Panc1 (cell line): ENCODE data around the gene NXPH1. TPM values are rescaled to one million over a fixed set of nuclear protein-coding genes. Genes with fewer than 3 reads are reported as not detected.

Experiments
- ATAC-seq: fragments of 200-7000 bp; cut with Tn5 transposase; 2 replicates; pipeline ENCODE4 v1.9.1; 2020; ENCODE audit warnings: mild to moderate bottlenecking, moderate library complexity
- BruUV-seq: library from RNA; stranded (reverse); fragments of 400-500 nt; replicated peaks from 2 replicates; lab custom pipeline; 2021; lab: Mats Ljungman, UMichigan
- CTCF ChIA-PET: fragments of 300-600 bp; sonication (Branson Sonifier 250); formaldehyde crosslinking; loops from one replicate; lab custom pipeline; 2022; ENCODE audit warnings: antibody characterized with exemption; lab: Charles Lee
- POLR2A ChIA-PET: fragments of 300-600 bp; sonication (Branson Sonifier 250); formaldehyde crosslinking; loops from one replicate; lab custom pipeline; 2022; ENCODE audit warnings: antibody characterized with exemption; lab: Charles Lee
- DNase-seq: peaks from one replicate; pipeline ENCODE4 v3.0.0-alpha.2; 2010; ENCODE audit warnings: low read depth, low spot score
- H3K27ac ChIP-seq: 2 replicates; pipeline ENCODE4 v1.5.1; 2011; ENCODE audit warnings: mild to moderate bottlenecking, low read length, inconsistent platforms
- H3K27me3 ChIP-seq: fragments of 200-500 bp; sonication (Bioruptor generic); 2 replicates; pipeline ENCODE4 v1.6.0; 2014; ENCODE audit warnings: low read length, inconsistent platforms; ENCODE audit not compliant: control insufficient read depth, insufficient read depth
- H3K36me3 ChIP-seq: fragments of 200-500 bp; sonication (Bioruptor generic); 2 replicates; pipeline ENCODE4 v1.5.1; 2014; ENCODE audit warnings: inconsistent platforms, mild to moderate bottlenecking, low read length, moderate library complexity; ENCODE audit not compliant: control insufficient read depth, insufficient read depth
- H3K4me1 ChIP-seq: 2 replicates; pipeline ENCODE4 v1.5.1; 2011; ENCODE audit warnings: inconsistent platforms, mild to moderate bottlenecking, low read length, moderate library complexity; ENCODE audit not compliant: control insufficient read depth, insufficient read depth
- H3K4me3 ChIP-seq, 2 experiments: 2 replicates each; pipeline ENCODE4 v1.5.1; 2011 to 2012; ENCODE audit warnings: low read depth in 2 of 2, low read length in 2 of 2, mild to moderate bottlenecking in 2 of 2, inconsistent platforms in 1 of 2, moderate library complexity in 1 of 2
- H3K9me3 ChIP-seq: fragments of 200-500 bp; sonication (Bioruptor generic); 2 replicates; pipeline ENCODE4 v1.5.1; 2014; ENCODE audit warnings: low read depth, mild to moderate bottlenecking, inconsistent platforms, low read length, moderate library complexity; ENCODE audit not compliant: control insufficient read depth, insufficient read depth
- POLR2AphosphoS5 ChIP-seq: IDR thresholded peaks from 2 replicates; pipeline ENCODE4 v1.6.1; 2012; ENCODE audit warnings: mild to moderate bottlenecking, low read depth, low read length, moderate library complexity
- SIN3A ChIP-seq: IDR thresholded peaks from 2 replicates; pipeline ENCODE4 v1.6.1; 2012; ENCODE audit warnings: low read depth, mild to moderate bottlenecking, low read length, moderate library complexity, borderline replicate concordance; ENCODE audit not compliant: insufficient read depth
- TCF7L2 ChIP-seq: IDR thresholded peaks from 2 replicates; pipeline ENCODE4 v1.6.1; 2011; ENCODE audit warnings: mild to moderate bottlenecking, low read depth, low read length, inconsistent platforms
- in situ Hi-C: cut with HindIII; loops from 2 replicates; pipeline ENCODE4 v1.10.0; 2016; ENCODE audit warnings: low sequenced_read_pairs, low pct_unique_long_range_greater_than_20kb
- intact Hi-C: fragments of 100-400 bp; cut with micrococcal nuclease; formaldehyde crosslinking; loops from one replicate; pipeline ENCODE4 v1.10.0; 2022; ENCODE audit not compliant: unreplicated experiment
- total RNA-seq: library from RNA; stranded (reverse); gene quantifications from one replicate; pipeline ENCODE4 v1.2.1, GENCODE V29; 2021; ENCODE audit not compliant: unreplicated experiment
- TF ChIP-seq, protein P1 (sequence below), 2 experiments: IDR thresholded peaks; 2 replicates each; pipeline ENCODE4 v1.6.1; 2011 to 2012; ENCODE audit warnings: low read depth in 2 of 2, control low read depth in 1 of 2, low read length in 1 of 2, mild to moderate bottlenecking in 1 of 2, moderate library complexity in 1 of 2; ENCODE audit not compliant: insufficient read depth in 1 of 2
- TF ChIP-seq, protein P2 (sequence below): fragments of 450-650 bp; IDR thresholded peaks from 2 replicates; pipeline ENCODE4 v1.5.1; 2017; ENCODE audit warnings: mild to moderate bottlenecking

Gene NXPH1
- total RNA-seq, 1 experiment from 2014 or later: not detected

DNA sequence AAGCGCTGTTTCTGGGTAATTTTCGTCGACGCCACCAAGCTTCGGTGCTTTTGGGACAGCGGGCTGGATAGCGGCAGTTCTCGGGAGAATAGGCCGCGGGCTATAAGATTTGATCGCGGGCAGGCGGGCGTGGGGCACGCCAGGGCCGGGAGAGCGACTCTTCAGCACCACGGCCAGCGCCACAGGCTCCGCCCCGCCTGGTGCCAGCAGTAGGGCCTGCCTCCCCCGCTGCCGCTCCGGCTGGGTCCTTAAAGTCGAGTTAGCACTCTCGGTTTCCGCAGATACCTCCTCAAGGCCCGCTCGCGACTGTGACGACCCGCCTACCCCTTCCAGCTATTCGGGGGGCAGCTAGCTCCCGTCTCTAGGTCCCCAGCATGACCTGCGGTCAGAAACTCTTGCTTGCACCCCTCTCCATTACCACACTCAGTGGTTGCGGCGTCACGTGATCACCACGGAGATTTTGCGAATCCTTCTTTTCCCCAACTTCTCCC is 9.4 kb downstream of the NXPH1 start:
- Histone ChIP-seq H3K4me3 (no peak overlapping the region), H3K27ac (no peak overlapping the region), H3K4me1 (no peaks in the 10 kb centered on the region), H3K27me3 (peaks cover 20% of the 10 kb centered on the region), H3K9me3 (no peaks in the 10 kb centered on the region), H3K36me3 (no peaks in the 10 kb centered on the region)
- POLR2A ChIA-PET: no interaction called here
- ATAC-seq (no peak), DNase-seq (no peak)
- CTCF ChIA-PET: no interaction called here
- in situ Hi-C loops (no loop called here), intact Hi-C loops (no loop called here)
- TF ChIP-seq, protein P1, sequence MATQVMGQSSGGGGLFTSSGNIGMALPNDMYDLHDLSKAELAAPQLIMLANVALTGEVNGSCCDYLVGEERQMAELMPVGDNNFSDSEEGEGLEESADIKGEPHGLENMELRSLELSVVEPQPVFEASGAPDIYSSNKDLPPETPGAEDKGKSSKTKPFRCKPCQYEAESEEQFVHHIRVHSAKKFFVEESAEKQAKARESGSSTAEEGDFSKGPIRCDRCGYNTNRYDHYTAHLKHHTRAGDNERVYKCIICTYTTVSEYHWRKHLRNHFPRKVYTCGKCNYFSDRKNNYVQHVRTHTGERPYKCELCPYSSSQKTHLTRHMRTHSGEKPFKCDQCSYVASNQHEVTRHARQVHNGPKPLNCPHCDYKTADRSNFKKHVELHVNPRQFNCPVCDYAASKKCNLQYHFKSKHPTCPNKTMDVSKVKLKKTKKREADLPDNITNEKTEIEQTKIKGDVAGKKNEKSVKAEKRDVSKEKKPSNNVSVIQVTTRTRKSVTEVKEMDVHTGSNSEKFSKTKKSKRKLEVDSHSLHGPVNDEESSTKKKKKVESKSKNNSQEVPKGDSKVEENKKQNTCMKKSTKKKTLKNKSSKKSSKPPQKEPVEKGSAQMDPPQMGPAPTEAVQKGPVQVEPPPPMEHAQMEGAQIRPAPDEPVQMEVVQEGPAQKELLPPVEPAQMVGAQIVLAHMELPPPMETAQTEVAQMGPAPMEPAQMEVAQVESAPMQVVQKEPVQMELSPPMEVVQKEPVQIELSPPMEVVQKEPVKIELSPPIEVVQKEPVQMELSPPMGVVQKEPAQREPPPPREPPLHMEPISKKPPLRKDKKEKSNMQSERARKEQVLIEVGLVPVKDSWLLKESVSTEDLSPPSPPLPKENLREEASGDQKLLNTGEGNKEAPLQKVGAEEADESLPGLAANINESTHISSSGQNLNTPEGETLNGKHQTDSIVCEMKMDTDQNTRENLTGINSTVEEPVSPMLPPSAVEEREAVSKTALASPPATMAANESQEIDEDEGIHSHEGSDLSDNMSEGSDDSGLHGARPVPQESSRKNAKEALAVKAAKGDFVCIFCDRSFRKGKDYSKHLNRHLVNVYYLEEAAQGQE (IDR thresholded peaks at IDR 0.05; ENCODE audit: insufficient read depth in 1 of 2, low read depth in 2 of 2, low read length in 1 of 2): peak; percentile 72 to 79
- no peak for TF ChIP-seq TCF7L2
- no TSS peak for BruUV-seq

- H3K27ac ChIP-seq: no peak overlapping the region
- ATAC-seq (no peak), DNase-seq (no peak)
- H3K36me3 ChIP-seq: no peaks in the 10 kb centered on the region
- H3K4me1 ChIP-seq: no peaks in the 10 kb centered on the region
- H3K4me3 ChIP-seq: no peak overlapping the region
- TF ChIP-seq SIN3A (no peak), POLR2AphosphoS5 (no peak), TCF7L2 (no peak)
- TF ChIP-seq, protein P1 (IDR thresholded peaks at IDR 0.05; ENCODE audit: insufficient read depth in 1 of 2, low read depth in 2 of 2, low read length in 1 of 2): no peak
- TF ChIP-seq, protein P2, sequence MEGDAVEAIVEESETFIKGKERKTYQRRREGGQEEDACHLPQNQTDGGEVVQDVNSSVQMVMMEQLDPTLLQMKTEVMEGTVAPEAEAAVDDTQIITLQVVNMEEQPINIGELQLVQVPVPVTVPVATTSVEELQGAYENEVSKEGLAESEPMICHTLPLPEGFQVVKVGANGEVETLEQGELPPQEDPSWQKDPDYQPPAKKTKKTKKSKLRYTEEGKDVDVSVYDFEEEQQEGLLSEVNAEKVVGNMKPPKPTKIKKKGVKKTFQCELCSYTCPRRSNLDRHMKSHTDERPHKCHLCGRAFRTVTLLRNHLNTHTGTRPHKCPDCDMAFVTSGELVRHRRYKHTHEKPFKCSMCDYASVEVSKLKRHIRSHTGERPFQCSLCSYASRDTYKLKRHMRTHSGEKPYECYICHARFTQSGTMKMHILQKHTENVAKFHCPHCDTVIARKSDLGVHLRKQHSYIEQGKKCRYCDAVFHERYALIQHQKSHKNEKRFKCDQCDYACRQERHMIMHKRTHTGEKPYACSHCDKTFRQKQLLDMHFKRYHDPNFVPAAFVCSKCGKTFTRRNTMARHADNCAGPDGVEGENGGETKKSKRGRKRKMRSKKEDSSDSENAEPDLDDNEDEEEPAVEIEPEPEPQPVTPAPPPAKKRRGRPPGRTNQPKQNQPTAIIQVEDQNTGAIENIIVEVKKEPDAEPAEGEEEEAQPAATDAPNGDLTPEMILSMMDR: no peak
- intact Hi-C loops (no loop called here), in situ Hi-C loops (no loop called here)
- H3K9me3 ChIP-seq: no peaks in the 10 kb centered on the region
- H3K27me3 ChIP-seq: peaks cover 18% of the 10 kb centered on the region
- POLR2A ChIA-PET: no interaction called here
- no TSS peak for BruUV-seq
- CTCF ChIA-PET: no interaction called here
These were observed 10.4 kb downstream of the NXPH1 start for GRCh38 chr7:8443576-8444467.
